HEK293T (cell line): Measurements from ENCODE around the gene POFUT2.

Source experiments
- CTCF ChIA-PET: fragments of 350-600 bp; formaldehyde crosslinking; extraction: SDS; loops from one replicate; lab custom pipeline; 2021; ENCODE audit warnings: antibody characterized with exemption, inconsistent platforms; lab: Yijun Ruan, JAX
- POLR2A ChIA-PET: fragments of 350-600 bp; formaldehyde crosslinking; extraction: SDS; loops from one replicate; lab custom pipeline; 2020; ENCODE audit warnings: antibody characterized with exemption, inconsistent platforms; lab: Yijun Ruan, JAX
- DNase-seq: peaks from one replicate; pipeline ENCODE4 v3.0.0; 2012; ENCODE audit warnings: mixed read lengths; ENCODE audit errors: extremely low spot score
- ARNT ChIP-seq: fragments of 450-650 bp; IDR thresholded peaks from 2 replicates; pipeline ENCODE4 v1.6.1; 2017; ENCODE audit warnings: mild to moderate bottlenecking
- BHLHE40 ChIP-seq: fragments of 450-650 bp; IDR thresholded peaks from 2 replicates; pipeline ENCODE4 v1.6.1; 2016; ENCODE audit warnings: mild to moderate bottlenecking, moderate library complexity, borderline replicate concordance
- CTBP1 ChIP-seq: fragments of 450-650 bp; IDR thresholded peaks from 2 replicates; pipeline ENCODE4 v1.6.1; 2016; ENCODE audit warnings: borderline replicate concordance
- ELF4 ChIP-seq: fragments of 450-650 bp; IDR thresholded peaks from 2 replicates; pipeline ENCODE4 v1.6.1; 2017; ENCODE audit warnings: antibody characterized with exemption
- FOXA1 ChIP-seq: fragments of 450-650 bp; IDR thresholded peaks from 2 replicates; pipeline ENCODE4 v1.6.1; 2016; ENCODE audit warnings: mild to moderate bottlenecking
- FOXK2 ChIP-seq: fragments of 450-650 bp; IDR thresholded peaks from 2 replicates; pipeline ENCODE4 v1.6.1; 2016; ENCODE audit warnings: mild to moderate bottlenecking
- FOXM1 ChIP-seq: fragments of 450-650 bp; IDR thresholded peaks from 2 replicates; pipeline ENCODE4 v1.6.1; 2017; ENCODE audit warnings: mild to moderate bottlenecking, borderline replicate concordance
- HDGF ChIP-seq: fragments of 450-650 bp; IDR thresholded peaks from 2 replicates; pipeline ENCODE4 v1.6.1; 2017; ENCODE audit warnings: antibody characterized with exemption, borderline replicate concordance
- L3MBTL2 ChIP-seq: fragments of 450-650 bp; conservative IDR thresholded peaks from 2 replicates; pipeline ENCODE4 v1.6.1; 2016; ENCODE audit warnings: mild to moderate bottlenecking
- LEF1 ChIP-seq: fragments of 450-650 bp; IDR thresholded peaks from 2 replicates; pipeline ENCODE4 v1.6.1; 2017; ENCODE audit warnings: mild to moderate bottlenecking, borderline replicate concordance
- NFRKB ChIP-seq: fragments of 450-650 bp; IDR thresholded peaks from 2 replicates; pipeline ENCODE4 v1.6.1; 2016; ENCODE audit warnings: mild to moderate bottlenecking, moderate library complexity
- PKNOX1 ChIP-seq: fragments of 450-650 bp; IDR thresholded peaks from 2 replicates; pipeline ENCODE4 v1.6.1; 2016
- SP1 ChIP-seq: fragments of 450-650 bp; IDR thresholded peaks from 2 replicates; pipeline ENCODE4 v1.6.1; 2017
- SUZ12 ChIP-seq: fragments of 450-650 bp; IDR thresholded peaks from 2 replicates; pipeline ENCODE4 v1.6.1; 2016; ENCODE audit warnings: mild to moderate bottlenecking
- TARDBP ChIP-seq: fragments of 450-650 bp; IDR thresholded peaks from 2 replicates; pipeline ENCODE4 v1.6.1; 2016
- ZNF384 ChIP-seq: fragments of 450-650 bp; IDR thresholded peaks from 2 replicates; pipeline ENCODE4 v1.6.1; 2016

The POFUT2 gene

GRCh38 chr21:45306453-45306831, 18.7 kb upstream of the POFUT2 start:
- ChIA-PET CTCF (no interaction called here), POLR2A (no interaction called here)
- no peak for DNase-seq
- TF ChIP-seq PKNOX1 (no peak), TARDBP (no peak), FOXK2 (no peak), HDGF (no peak), FOXM1 (no peak), ELF4 (no peak), ZNF384 (no peak), FOXA1 (no peak)

- CTCF ChIA-PET = no interaction called here
- no peak for DNase-seq
- POLR2A ChIA-PET = no interaction called here
- TF ChIP-seq TARDBP (no peak), FOXM1 (no peak), NFRKB (no peak), FOXK2 (no peak), ARNT (no peak), LEF1 (no peak), ELF4 (no peak), SP1 (no peak)
Observed at GRCh38 chr21:45305836-45306235, 18.1 kb upstream of the POFUT2 start.

- DNase-seq = no peak
- no peak for TF ChIP-seq NFRKB
- no peak for TF ChIP-seq FOXK2
- no peak for TF ChIP-seq ZNF384
- TF ChIP-seq LEF1 = no peak
- TF ChIP-seq HDGF = no peak
- TF ChIP-seq L3MBTL2 = no peak
- TF ChIP-seq TARDBP = no peak
- TF ChIP-seq FOXA1 = no peak
- no peak for TF ChIP-seq CTBP1
- TF ChIP-seq ARNT = no peak
- POLR2A ChIA-PET = no interaction called here
- CTCF ChIA-PET = no interaction called here
Observed at GRCh38 chr21:45304945-45305344, 17.2 kb upstream of the POFUT2 start.

- no peak for DNase-seq
- TF ChIP-seq FOXM1 (no peak), PKNOX1 (no peak), ARNT (no peak), L3MBTL2 (no peak), BHLHE40 (no peak), HDGF (no peak), NFRKB (no peak), FOXA1 (no peak), SP1 (no peak), FOXK2 (no peak), ZNF384 (no peak), LEF1 (no peak), ELF4 (no peak)
- ChIA-PET POLR2A (no interaction called here), CTCF (no interaction called here)
Observed at GRCh38 chr21:45304476-45304830, 16.8 kb upstream of the POFUT2 start.

- DNase-seq = no peak
- CTCF ChIA-PET = no interaction called here
- POLR2A ChIA-PET = no interaction called here
- TF ChIP-seq FOXA1 (no peak), LEF1 (no peak), NFRKB (no peak)
Observed at GRCh38 chr21:45303751-45304475, 16.2 kb upstream of the POFUT2 start.

GRCh38 chr21:45303091-45303615, 15.5 kb upstream of the POFUT2 start:
- ChIA-PET CTCF (no interaction called here), POLR2A (no interaction called here)
- no peak for DNase-seq
- TF ChIP-seq TARDBP (no peak), BHLHE40 (no peak), ARNT (no peak)

- ChIA-PET CTCF (no interaction called here), POLR2A (interaction anchor here (1.0 kb wide), 1 partner anchor 14 kb away, joined by 3 read pairs; the partner anchor contains the start of gene POFUT2)
- TF ChIP-seq PKNOX1 (no peak), LEF1 (no peak), TARDBP (no peak), FOXK2 (no peak), L3MBTL2 (no peak), FOXA1 (no peak), ARNT (no peak), ELF4 (no peak), BHLHE40 (no peak), HDGF (no peak), FOXM1 (no peak), ZNF384 (no peak), SUZ12 (no peak), NFRKB (no peak), SP1 (no peak), CTBP1 (no peak)
- no peak for DNase-seq
Observed at GRCh38 chr21:45302082-45303061, 14.7 kb upstream of the POFUT2 start.
